T-cell (primary cell): ENCODE data around the gene JCAD. TPM values are rescaled to one million over a fixed set of nuclear protein-coding genes. Genes with fewer than 3 reads are reported as not detected.
"Not testable (repeated sequence)": the region's sequence is repeated elsewhere in the genome, so short reads cannot be mapped to it uniquely, and the experiment has no call there.

Experiments used
- ATAC-seq, 4 experiments: fragments of 200-7000 bp in 3 of 4; fragments of 150-1000 bp in 1 of 4; cut with Tn5 transposase; replicated peaks in 1 of 4; 1 replicate in 3 of 4; 2 replicates in 1 of 4; pipeline ENCODE4 v1.10.0; 2021; ENCODE audit warnings: moderate library complexity in 3 of 4, mild to moderate bottlenecking in 2 of 4, moderate number of reproducible peaks in 1 of 4
- CTCF ChIA-PET, 2 donors: fragments of 300-600 bp; sonication (Branson Sonifier 250); formaldehyde crosslinking; loops; one replicate each; lab custom pipeline; 2022; ENCODE audit warnings: antibody characterized with exemption in 2 of 2; lab: Charles Lee
- POLR2A ChIA-PET, 2 donors: fragments of 300-600 bp; sonication (Branson Sonifier 250); formaldehyde crosslinking; loops; one replicate each; lab custom pipeline; 2022; ENCODE audit warnings: antibody characterized with exemption in 2 of 2; lab: Charles Lee
- DNase-seq, 35 experiments: peaks; one replicate each; pipeline versions ENCODE4 v3.0.0 to v3.0.0-alpha.2; 2013 to 2023
- H3K27ac ChIP-seq: one replicate; pipeline ENCODE4 v1.5.1; 2013; ENCODE audit warnings: low read length
- H3K27me3 ChIP-seq, 2 experiments: replicated peaks in 1 of 2; 1 replicate in 1 of 2; 2 replicates in 1 of 2; pipeline versions ENCODE4 v1.6.1 to v1.7.0; 2013; ENCODE audit warnings: low read length in 1 of 2, mixed read lengths in 1 of 2; ENCODE audit not compliant: control insufficient read depth in 2 of 2, insufficient read depth in 2 of 2; ENCODE audit errors: extremely low read depth in 1 of 2
- H3K36me3 ChIP-seq, 2 donors: 1 replicate in 1 of 2; 2 replicates in 1 of 2; pipeline versions ENCODE4 v1.6.1 to v1.7.0; 2013; ENCODE audit warnings: low read length in 1 of 2; ENCODE audit not compliant: control insufficient read depth in 2 of 2, insufficient read depth in 1 of 2; ENCODE audit errors: extremely low read depth in 1 of 2
- H3K4me1 ChIP-seq, 2 experiments: 1 replicate in 1 of 2; 2 replicates in 1 of 2; pipeline versions ENCODE4 v1.6.1 to v1.7.0; 2013; ENCODE audit warnings: low read length in 2 of 2, mixed read lengths in 1 of 2; ENCODE audit not compliant: insufficient read depth in 2 of 2, control insufficient read depth in 1 of 2; ENCODE audit errors: extremely low read depth in 1 of 2
- H3K4me3 ChIP-seq, 2 donors: 1 replicate in 1 of 2; 2 replicates in 1 of 2; pipeline versions ENCODE4 v1.5.1 to v1.7.0; 2013; ENCODE audit warnings: mild to moderate bottlenecking in 2 of 2, low read length in 1 of 2, moderate library complexity in 1 of 2; ENCODE audit not compliant: control insufficient read depth in 1 of 2; ENCODE audit errors: extremely low read depth in 1 of 2
- H3K9me3 ChIP-seq: 2 replicates; pipeline ENCODE4 v1.7.0; 2013
- H3K27ac Mint-ChIP-seq, 2 donors: one replicate each; pipeline ENCODE4 v1.8.0; 2020 to 2021; ENCODE audit warnings: mild to moderate bottlenecking in 2 of 2, mixed read lengths in 2 of 2
- H3K27me3 Mint-ChIP-seq, 2 donors: one replicate each; pipeline ENCODE4 v1.8.0; 2021 to 2022; ENCODE audit warnings: mixed read lengths in 2 of 2
- H3K36me3 Mint-ChIP-seq: one replicate; pipeline ENCODE4 v1.8.0; 2021; ENCODE audit warnings: mixed read lengths
- H3K4me1 Mint-ChIP-seq, 3 donors: one replicate each; pipeline ENCODE4 v1.8.0; 2020 to 2022; ENCODE audit warnings: mixed read lengths in 3 of 3, mild to moderate bottlenecking in 1 of 3
- H3K4me3 Mint-ChIP-seq, 3 donors: one replicate each; pipeline ENCODE4 v1.8.0; 2020 to 2022; ENCODE audit warnings: mild to moderate bottlenecking in 3 of 3, mixed read lengths in 3 of 3, moderate library complexity in 3 of 3
- H3K9me3 Mint-ChIP-seq, 3 donors: one replicate each; pipeline ENCODE4 v1.8.0; 2020 to 2022; ENCODE audit warnings: mixed read lengths in 3 of 3
- WGBS: methylation state at CpG from one replicate; pipeline ENCODE4 v1.1.5; 2013; ENCODE audit warnings: missing lambda C conversion rate; ENCODE audit not compliant: insufficient coverage; 5-methylcytosine and 5-hydroxymethylcytosine counted together
- total RNA-seq, 35 experiments: library from RNA in 6 of 35; stranded (reverse) in 6 of 35; fragments of 120-200 nt in 1 of 35; gene quantifications; one replicate each; pipeline versions ENCODE4 v1.2.1 to v1.2.4 and lab custom pipeline; 2013 to 2026

Gene JCAD
- total RNA-seq, 5 donors from 2014 or later (not counting 1 experiment from before 2014, with no cell fraction given), result 0.06 to 0.32 (median 0.10) TPM; not detected in 2

DNA sequence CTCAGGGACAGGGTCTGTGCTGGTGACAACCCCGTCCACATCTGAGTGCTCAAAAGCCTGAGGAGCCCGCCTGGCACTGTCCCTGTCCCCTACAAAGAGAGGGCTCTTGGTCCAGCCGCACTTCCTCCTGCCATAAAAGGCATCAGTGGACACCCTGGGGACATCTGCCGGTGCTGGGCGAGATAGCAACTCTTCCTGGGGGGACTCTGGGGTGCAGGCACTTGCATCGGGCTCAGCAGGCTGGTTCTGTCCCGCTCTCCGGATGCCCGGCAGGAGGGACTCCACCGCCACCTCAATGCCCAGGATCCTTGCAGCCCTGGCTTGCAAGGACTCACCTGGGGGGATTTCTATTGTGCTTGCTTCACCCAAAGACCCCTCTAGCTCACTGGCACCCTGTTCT, 32.8 kb downstream of the JCAD start:
- Mint-ChIP-seq H3K27ac (no peak overlapping the region), H3K36me3 (no peaks in the 10 kb centered on the region), H3K4me3 (peak overlapping the region in 1 of 3 donors; percentile 76), H3K4me1 (peaks cover 39 to 47% (median 41%) of the 10 kb centered on the region in 3 donors), H3K27me3 (peaks cover 48 to 67% of the 10 kb centered on the region in 2 donors), H3K9me3 (no peaks in the 10 kb centered on the region)
- Histone ChIP-seq H3K36me3 (no peaks in the 10 kb centered on the region), H3K27ac (peak overlapping the region; percentile 40), H3K4me1 (peaks cover 22 to 45% of the 10 kb centered on the region in 2 experiments), H3K27me3 (peaks cover 0 to 73% of the 10 kb centered on the region in 2 experiments), H3K4me3 (peak overlapping the region; percentile 3 to 39), H3K9me3 (no peaks in the 10 kb centered on the region)
- ChIA-PET POLR2A (interaction anchor here in 1 of 2 donors (0.6 kb wide), 1 partner anchor 1300 kb away, joined by 8 read pairs; no protein-coding TSS in a partner anchor), CTCF (interaction anchor here (0.6 to 1.7 kb wide), 10 partner anchors 15 to 503 kb away, joined by 3 to 12 read pairs (median 4); no protein-coding TSS in a partner anchor)
- ATAC-seq (no peak), DNase-seq (no peak)
- 88% methylated on average over 10 of the region's 10 CpGs for WGBS

DNA sequence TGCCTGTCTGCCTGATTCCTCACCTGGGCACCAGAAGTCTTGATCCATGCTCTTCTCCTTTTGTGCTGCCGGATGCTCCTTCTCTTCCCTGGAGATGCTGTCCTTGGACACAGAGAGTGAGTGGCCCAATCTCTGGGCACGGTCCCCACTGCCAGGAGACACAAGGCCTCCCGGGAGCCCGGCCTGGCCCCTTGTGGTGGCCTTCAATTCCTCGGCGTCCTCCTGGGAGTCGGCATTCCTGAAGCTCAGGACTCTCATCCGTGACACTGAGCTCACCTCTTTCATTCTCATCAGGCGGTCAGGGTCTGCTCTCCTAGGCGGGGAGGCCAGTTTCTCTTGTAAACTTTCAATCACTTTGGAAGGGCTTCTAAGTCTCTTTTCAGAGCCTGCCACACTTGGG, 33.3 kb downstream of the JCAD start:
- no peak overlapping the region for H3K27ac Mint-ChIP-seq
- H3K36me3 Mint-ChIP-seq, result no peaks in the 10 kb centered on the region
- no peak overlapping the region for H3K4me3 ChIP-seq
- no peaks in the 10 kb centered on the region for H3K36me3 ChIP-seq
- no peaks in the 10 kb centered on the region for H3K9me3 Mint-ChIP-seq
- peak overlapping the region in 1 of 3 donors; percentile 76 for H3K4me3 Mint-ChIP-seq
- ChIA-PET CTCF (interaction anchor here in 1 of 2 donors (0.6 to 0.8 kb wide), 2 partner anchors 31 to 40 kb away, joined by 4 to 6 read pairs; no protein-coding TSS in a partner anchor), POLR2A (interaction anchor here in 1 of 2 donors (0.6 kb wide), 1 partner anchor 1301 kb away, joined by 8 read pairs; no protein-coding TSS in a partner anchor)
- H3K9me3 ChIP-seq, result no peaks in the 10 kb centered on the region
- DNase-seq (no peak), ATAC-seq (no peak)
- no peak overlapping the region for H3K27ac ChIP-seq
- peaks cover 0 to 71% of the 10 kb centered on the region in 2 experiments for H3K27me3 ChIP-seq
- H3K4me1 ChIP-seq, result peaks cover 22 to 45% of the 10 kb centered on the region in 2 experiments
- H3K27me3 Mint-ChIP-seq, result peaks cover 48 to 67% of the 10 kb centered on the region in 2 donors
- peaks cover 39 to 47% (median 41%) of the 10 kb centered on the region in 3 donors for H3K4me1 Mint-ChIP-seq
- 97% methylated on average over 7 of the region's 10 CpGs for WGBS

DNA sequence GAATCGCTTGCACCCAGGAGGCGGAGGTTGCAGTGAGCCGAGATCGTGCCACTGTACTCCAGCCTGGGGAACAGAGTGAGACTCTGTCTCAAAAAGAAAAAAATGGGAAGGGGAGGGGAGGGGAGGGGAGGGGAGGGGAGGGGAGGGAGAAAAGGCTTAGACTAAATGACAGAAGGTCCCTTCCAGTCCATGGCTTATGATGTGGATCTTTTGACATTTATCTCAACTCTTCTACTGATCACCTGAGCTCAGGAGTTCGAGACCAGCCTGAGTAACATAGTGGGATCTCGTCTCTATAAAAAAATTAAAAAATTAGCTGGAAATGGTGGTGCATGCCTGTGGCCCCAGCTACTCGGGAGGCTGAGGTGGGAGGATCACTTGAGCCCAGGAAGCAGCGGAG, 34.0 kb downstream of the JCAD start:
- CTCF ChIA-PET, result interaction anchor here in 1 of 2 donors (0.6 kb wide), 1 partner anchor 41 kb away, joined by 6 read pairs; no protein-coding TSS in a partner anchor
- H3K4me3 Mint-ChIP-seq, DNase-seq, H3K9me3 Mint-ChIP-seq, H3K4me3 ChIP-seq, POLR2A ChIA-PET, ATAC-seq, H3K27ac ChIP-seq, H3K9me3 ChIP-seq, H3K36me3 ChIP-seq, H3K27ac Mint-ChIP-seq, H3K36me3 Mint-ChIP-seq: not testable (repeated sequence)
- peaks cover 22 to 45% of the 10 kb centered on the region in 2 experiments for H3K4me1 ChIP-seq
- peaks cover 49 to 70% of the 10 kb centered on the region in 2 donors for H3K27me3 Mint-ChIP-seq
- H3K4me1 Mint-ChIP-seq, result peaks cover 39 to 47% (median 41%) of the 10 kb centered on the region in 3 donors
- WGBS, result 100% methylated on average over 1 of the region's 8 CpGs
- H3K27me3 ChIP-seq, result peaks cover 0 to 70% of the 10 kb centered on the region in 2 experiments

DNA sequence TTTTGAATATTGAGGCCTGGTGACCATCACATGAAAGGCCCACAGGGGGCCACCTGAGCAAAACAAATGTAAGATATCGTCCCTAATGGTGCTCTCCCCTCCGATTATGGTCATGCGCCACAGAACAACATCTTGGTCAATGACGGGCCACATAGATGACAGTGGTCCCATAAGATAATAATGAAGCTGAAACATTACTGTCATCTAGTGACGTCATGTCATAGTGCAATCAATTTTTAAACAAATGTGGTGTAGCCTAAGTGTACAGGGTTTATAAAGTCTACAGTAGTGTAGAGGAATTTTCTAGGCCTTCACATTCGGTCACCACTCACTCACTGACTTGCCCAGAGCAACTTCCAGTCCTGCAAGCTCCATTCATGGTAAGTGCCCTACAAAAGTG, 36.8 kb downstream of the JCAD start:
- CTCF ChIA-PET, result no interaction called here
- Histone ChIP-seq H3K9me3 (no peaks in the 10 kb centered on the region), H3K4me3 (no peak overlapping the region), H3K36me3 (no peaks in the 10 kb centered on the region), H3K4me1 (peaks cover 5 to 21% of the 10 kb centered on the region in 2 experiments), H3K27ac (no peak overlapping the region), H3K27me3 (peaks cover 0 to 56% of the 10 kb centered on the region in 2 experiments)
- POLR2A ChIA-PET, result no interaction called here
- Mint-ChIP-seq H3K9me3 (no peaks in the 10 kb centered on the region), H3K4me1 (peaks cover 17 to 32% (median 18%) of the 10 kb centered on the region in 3 donors), H3K27me3 (peaks cover 58 to 72% of the 10 kb centered on the region in 2 donors), H3K27ac (no peak overlapping the region), H3K4me3 (no peak overlapping the region), H3K36me3 (no peaks in the 10 kb centered on the region)
- no peak for ATAC-seq
- no peak for DNase-seq
- WGBS, result 100% methylated on average over 4 of the region's 6 CpGs

DNA sequence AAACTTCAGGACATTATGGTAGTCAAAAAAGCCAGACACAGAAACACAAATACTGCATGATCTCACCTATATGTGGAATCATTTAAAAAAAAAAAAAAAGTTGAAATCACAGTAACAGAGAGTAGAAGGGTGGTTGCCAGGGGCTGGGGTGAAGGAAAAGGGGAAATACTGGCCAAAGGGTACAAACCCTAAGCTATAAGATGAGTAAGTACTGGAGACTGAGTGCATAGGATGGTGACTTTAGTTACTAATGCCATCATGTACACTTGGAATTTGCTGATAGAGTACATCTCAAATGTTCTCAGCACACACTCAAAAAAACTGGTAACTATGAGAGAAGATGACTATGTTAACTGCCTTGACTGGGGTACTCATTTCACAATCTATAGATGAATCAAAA, 39.9 kb downstream of the JCAD start:
- ATAC-seq, result no peak
- CTCF ChIA-PET, result interaction anchor here (0.7 kb wide), 2 partner anchors 619 to 1122 kb away, joined by 5 to 6 read pairs; no protein-coding TSS in a partner anchor
- H3K27me3 ChIP-seq, result peaks cover 0 to 35% of the 10 kb centered on the region in 2 experiments
- Mint-ChIP-seq H3K27ac (peak overlapping the region in 1 of 2 donors; percentile 63), H3K27me3 (peaks cover 64 to 71% of the 10 kb centered on the region in 2 donors), H3K9me3 (no peaks in the 10 kb centered on the region), H3K4me3 (no peak overlapping the region), H3K4me1 (peaks cover 0 to 10% (median 0%) of the 10 kb centered on the region in 3 donors), H3K36me3 (no peaks in the 10 kb centered on the region)
- no peaks in the 10 kb centered on the region for H3K4me1 ChIP-seq
- H3K4me3 ChIP-seq, result no peak overlapping the region
- POLR2A ChIA-PET, result interaction anchor here in 1 of 2 donors (0.7 kb wide), 1 partner anchor 22 kb away, joined by 4 read pairs; no protein-coding TSS in a partner anchor
- H3K9me3 ChIP-seq, result no peaks in the 10 kb centered on the region
- H3K36me3 ChIP-seq, result no peaks in the 10 kb centered on the region
- no peak for DNase-seq
- no peak overlapping the region for H3K27ac ChIP-seq

DNA sequence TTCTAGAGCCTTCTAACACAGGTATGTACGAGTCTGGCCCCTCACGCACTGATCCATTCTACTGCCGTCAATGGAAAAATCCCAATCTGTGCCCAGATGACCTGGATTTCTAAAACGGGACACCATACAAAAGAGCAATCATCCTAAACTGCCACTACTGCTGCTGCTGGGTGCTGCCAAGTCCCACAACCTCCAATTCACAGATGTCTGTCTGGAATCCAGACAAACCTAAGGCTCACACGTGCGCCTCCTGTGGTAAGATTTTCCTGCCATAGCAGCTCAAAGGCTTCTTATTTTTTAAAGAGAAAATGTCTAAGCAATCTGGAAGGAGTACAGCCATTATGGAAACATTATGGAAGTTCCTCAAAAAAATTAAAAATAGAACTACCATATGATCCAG, 40.9 kb downstream of the JCAD start:
- H3K4me3 ChIP-seq, result no peak overlapping the region
- H3K9me3 ChIP-seq, result no peaks in the 10 kb centered on the region
- Mint-ChIP-seq H3K27me3 (peaks cover 64 to 77% of the 10 kb centered on the region in 2 donors), H3K36me3 (no peaks in the 10 kb centered on the region), H3K27ac (no peak overlapping the region), H3K4me3 (no peak overlapping the region), H3K4me1 (peaks cover 0 to 10% (median 0%) of the 10 kb centered on the region in 3 donors), H3K9me3 (no peaks in the 10 kb centered on the region)
- DNase-seq (no peak), ATAC-seq (no peak)
- WGBS, result 70% methylated on average over 4 of the region's 6 CpGs
- ChIA-PET CTCF (interaction anchor here (0.6 kb wide), 2 partner anchors 39 to 374 kb away, joined by 6 to 8 read pairs; no protein-coding TSS in a partner anchor), POLR2A (no interaction called here)
- peaks cover 0 to 40% of the 10 kb centered on the region in 2 experiments for H3K27me3 ChIP-seq
- no peaks in the 10 kb centered on the region for H3K4me1 ChIP-seq
- H3K36me3 ChIP-seq, result no peaks in the 10 kb centered on the region
- H3K27ac ChIP-seq, result no peak overlapping the region
